Stomach (tissue), 4 donors: ENCODE data around the gene MYEOV.

ENCODE experiments used
- CTCF ChIP-seq, 7 experiments: fragments of 450-650 bp in 4 of 7; fragments of 200-600 bp in 3 of 7; sonication (generic) in 3 of 7; IDR thresholded peaks; one replicate each; pipeline ENCODE4 v1.5.1; 2016 to 2019; ENCODE audit warnings: antibody characterized with exemption in 7 of 7, control low read depth in 2 of 7, mild to moderate bottlenecking in 1 of 7
- POLR2A ChIP-seq, 4 donors: fragments of 450-650 bp; IDR thresholded peaks; one replicate each; pipeline ENCODE4 v1.6.1; 2016; ENCODE audit warnings: antibody characterized with exemption in 4 of 4, control low read depth in 2 of 4, mild to moderate bottlenecking in 1 of 4, moderate library complexity in 1 of 4

- TF ChIP-seq CTCF (IDR thresholded peaks at IDR 0.05) (no peak), POLR2A (IDR thresholded peaks at IDR 0.05) (no peak)
These were observed 33.8 kb downstream of the MYEOV start for GRCh38 chr11:69327741-69328191.
